ENCODE results near the gene CHCHD4. TPM values are rescaled to one million over a fixed set of nuclear protein-coding genes. Genes with fewer than 3 reads are reported as not detected.

The CHCHD4 gene
- total RNA-seq, 1 donor from 2014 or later = 9.4 TPM

DNA sequence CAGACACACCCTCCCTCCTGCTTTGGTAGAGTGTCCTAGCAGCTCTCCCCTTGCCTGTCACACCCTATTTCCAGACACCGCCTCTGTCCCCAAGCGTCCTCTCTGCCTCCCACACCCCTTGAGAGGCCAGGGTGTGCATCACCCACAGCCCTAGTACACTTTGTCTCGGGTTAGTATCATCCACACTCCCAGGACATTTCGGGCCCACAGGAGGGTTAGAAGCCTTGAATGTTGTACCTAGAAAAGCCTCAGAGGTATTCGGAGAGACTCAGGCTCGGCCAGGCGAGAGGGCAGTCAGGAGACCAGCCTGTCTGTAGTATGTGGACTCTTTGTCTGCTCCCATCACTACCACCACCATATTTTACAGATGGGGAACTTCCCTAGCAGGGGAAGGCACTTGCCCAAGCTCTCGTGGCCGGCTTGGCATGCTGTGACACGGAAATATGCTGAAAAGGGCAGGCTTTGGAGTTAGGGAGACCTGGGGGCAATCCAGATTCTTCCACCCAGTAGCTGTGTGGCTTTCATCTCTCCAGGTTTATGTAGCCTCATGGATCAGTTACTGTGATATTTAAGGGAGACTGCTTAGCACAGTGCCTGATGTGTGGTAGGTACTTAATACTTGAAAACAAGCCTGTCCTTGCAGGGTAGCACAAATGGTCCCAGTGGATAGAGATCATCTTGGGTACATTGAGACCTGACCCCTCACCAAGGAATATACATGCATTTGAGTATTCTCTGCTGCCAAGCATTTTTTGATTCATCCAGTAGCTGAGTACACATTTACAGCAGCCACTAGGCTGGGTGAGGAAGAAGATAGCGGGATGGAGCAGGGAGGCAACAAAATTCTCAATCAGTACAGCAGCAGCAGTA is 1.6 kb upstream of the CHCHD4 start:
- peak overlapping the region; percentile 97 for H3K4me3 Mint-ChIP-seq (ENCODE audit: unreplicated experiment)
- H3K4me1 Mint-ChIP-seq (ENCODE audit: low read depth, unreplicated experiment) = peaks cover 7% of the 10 kb centered on the region
- DNase-seq = no peak
- TF ChIP-seq, protein P1, sequence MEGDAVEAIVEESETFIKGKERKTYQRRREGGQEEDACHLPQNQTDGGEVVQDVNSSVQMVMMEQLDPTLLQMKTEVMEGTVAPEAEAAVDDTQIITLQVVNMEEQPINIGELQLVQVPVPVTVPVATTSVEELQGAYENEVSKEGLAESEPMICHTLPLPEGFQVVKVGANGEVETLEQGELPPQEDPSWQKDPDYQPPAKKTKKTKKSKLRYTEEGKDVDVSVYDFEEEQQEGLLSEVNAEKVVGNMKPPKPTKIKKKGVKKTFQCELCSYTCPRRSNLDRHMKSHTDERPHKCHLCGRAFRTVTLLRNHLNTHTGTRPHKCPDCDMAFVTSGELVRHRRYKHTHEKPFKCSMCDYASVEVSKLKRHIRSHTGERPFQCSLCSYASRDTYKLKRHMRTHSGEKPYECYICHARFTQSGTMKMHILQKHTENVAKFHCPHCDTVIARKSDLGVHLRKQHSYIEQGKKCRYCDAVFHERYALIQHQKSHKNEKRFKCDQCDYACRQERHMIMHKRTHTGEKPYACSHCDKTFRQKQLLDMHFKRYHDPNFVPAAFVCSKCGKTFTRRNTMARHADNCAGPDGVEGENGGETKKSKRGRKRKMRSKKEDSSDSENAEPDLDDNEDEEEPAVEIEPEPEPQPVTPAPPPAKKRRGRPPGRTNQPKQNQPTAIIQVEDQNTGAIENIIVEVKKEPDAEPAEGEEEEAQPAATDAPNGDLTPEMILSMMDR (IDR thresholded peaks at IDR 0.05; ENCODE audit: partially characterized antibody, unreplicated experiment) = no peak
- peak overlapping the region; percentile 96 for H3K27ac Mint-ChIP-seq (ENCODE audit: unreplicated experiment)
- H3K36me3 Mint-ChIP-seq (ENCODE audit: unreplicated experiment) = peaks cover 15% of the 10 kb centered on the region
- H3K9me3 Mint-ChIP-seq (ENCODE audit: unreplicated experiment) = peaks cover 8% of the 10 kb centered on the region
- peaks cover 4% of the 10 kb centered on the region for H3K27me3 Mint-ChIP-seq (ENCODE audit: unreplicated experiment)

DNA sequence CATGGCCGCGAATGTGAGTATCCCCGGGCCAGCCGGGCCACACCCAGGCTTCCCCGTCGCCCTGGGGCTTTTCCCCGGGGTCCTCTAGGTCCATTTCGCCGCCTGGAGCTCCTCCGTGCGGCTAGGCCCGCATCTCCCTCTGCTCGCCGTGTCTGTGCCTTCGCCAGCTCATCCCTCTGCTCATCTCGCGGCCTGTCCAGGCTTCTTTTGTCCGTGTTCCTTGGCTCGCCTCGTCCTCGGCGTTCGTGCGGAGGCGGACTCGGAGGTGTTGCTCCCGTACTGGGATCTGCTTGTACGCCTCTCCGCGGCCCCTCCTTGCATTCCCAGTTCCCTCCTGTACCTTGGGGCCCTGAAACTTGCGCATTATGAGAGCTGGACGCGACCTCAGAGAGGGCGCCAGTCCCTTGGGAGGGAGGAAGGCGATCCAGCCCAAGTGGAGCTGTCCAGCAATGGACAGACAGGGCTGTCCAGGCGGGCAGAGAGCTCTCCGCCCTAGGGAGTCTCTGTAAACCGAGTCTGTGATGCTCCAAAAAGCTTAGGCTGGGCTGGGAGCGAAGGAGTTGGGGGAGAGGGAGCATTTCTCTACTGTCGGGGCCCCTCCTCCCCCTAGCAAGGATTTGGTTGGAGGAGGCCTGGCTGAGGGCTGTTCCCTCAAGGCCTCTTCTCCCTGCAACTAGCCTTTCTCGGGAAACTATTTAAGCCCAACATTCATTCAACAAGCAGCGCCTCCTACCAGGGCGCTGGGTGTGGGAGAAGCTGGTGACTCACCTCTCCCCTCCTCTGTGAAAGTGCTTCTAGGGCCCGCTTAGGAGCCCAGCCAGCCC is 735 bp upstream of the CHCHD4 start:
- peak overlapping the region; percentile 96 for H3K27ac Mint-ChIP-seq (ENCODE audit: unreplicated experiment)
- H3K4me3 Mint-ChIP-seq (ENCODE audit: unreplicated experiment) = peak overlapping the region; percentile 97
- TF ChIP-seq, protein P1 (IDR thresholded peaks at IDR 0.05; ENCODE audit: partially characterized antibody, unreplicated experiment) = no peak
- peaks cover 16% of the 10 kb centered on the region for H3K36me3 Mint-ChIP-seq (ENCODE audit: unreplicated experiment)
- H3K4me1 Mint-ChIP-seq (ENCODE audit: low read depth, unreplicated experiment) = peaks cover 7% of the 10 kb centered on the region
- H3K27me3 Mint-ChIP-seq (ENCODE audit: unreplicated experiment) = peaks cover 3% of the 10 kb centered on the region
- peaks cover 8% of the 10 kb centered on the region for H3K9me3 Mint-ChIP-seq (ENCODE audit: unreplicated experiment)
- DNase-seq = peak; percentile 36

DNA sequence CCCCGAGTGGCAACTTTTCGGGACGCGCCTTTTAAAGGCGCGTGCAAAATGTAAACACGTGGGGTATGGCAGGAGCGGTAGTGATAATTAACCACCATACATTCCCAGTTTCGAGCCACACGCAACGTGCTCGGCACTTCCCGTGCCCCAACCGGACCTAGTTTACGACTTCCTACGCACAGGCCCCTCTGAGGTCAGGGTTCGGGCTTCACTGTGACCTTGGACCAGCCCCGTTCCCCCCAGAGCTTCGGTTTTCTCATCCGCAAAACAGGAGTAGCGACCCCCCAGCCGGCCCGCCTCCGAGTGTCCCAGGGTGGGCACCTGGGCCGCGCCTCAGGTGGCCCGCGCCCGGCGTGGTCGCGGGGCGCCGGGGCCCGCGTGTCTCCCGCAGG is 451 bp downstream of the CHCHD4 start:
- TF ChIP-seq, protein P1 (IDR thresholded peaks at IDR 0.05; ENCODE audit: partially characterized antibody, unreplicated experiment) = no peak
- Mint-ChIP-seq H3K9me3 (ENCODE audit: unreplicated experiment) (peaks cover 8% of the 10 kb centered on the region), H3K4me3 (ENCODE audit: unreplicated experiment) (peak overlapping the region; percentile 90), H3K36me3 (ENCODE audit: unreplicated experiment) (peaks cover 16% of the 10 kb centered on the region), H3K4me1 (ENCODE audit: low read depth, unreplicated experiment) (peaks cover 7% of the 10 kb centered on the region), H3K27ac (ENCODE audit: unreplicated experiment) (peak overlapping the region; percentile 17), H3K27me3 (ENCODE audit: unreplicated experiment) (peaks cover 3% of the 10 kb centered on the region)
- DNase-seq = peak; percentile 49

DNA sequence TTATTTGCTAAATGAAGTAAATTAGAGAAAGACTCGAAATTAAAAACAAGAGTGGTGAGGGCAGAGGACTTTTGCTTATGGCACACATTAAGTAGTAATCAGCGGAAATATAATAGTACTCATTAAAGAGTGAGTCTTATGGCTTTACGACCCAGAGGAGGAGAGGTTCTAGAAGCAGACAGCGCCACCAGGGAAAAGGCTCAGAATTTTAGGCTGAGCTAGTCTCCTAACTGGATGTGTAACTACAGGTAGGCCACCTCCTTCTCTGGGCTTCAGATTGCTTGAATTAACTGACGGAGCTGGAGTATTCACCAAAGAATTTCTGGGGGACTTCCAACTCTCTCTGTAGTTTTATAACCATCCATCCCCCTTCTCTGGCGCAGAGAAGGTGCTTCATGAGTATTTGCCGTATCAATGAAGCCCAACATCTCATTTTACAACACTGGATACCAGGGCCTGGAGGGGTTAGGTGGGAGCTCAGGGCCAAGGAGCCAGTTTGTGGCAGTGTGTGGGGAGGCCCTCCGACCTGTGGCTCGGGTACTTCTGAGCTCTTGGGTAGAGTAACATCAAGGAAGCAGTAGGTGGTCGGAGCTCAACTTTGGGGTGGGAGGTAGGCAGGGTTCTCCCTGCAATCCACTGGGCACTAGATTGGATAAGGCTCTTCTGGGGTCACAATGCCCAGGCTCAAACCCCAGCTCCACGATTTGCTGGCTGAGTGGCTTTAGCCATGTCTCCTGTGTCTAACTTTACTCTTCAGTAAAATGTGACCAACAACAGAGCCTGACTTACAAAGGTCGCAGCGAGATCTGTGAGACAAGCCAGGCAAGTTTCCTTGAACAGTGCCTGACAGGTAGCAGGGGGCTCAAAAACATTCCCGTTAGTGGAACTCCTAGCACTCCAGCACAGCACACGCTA is 1.1 kb downstream of the CHCHD4 start:
- H3K27me3 Mint-ChIP-seq (ENCODE audit: unreplicated experiment) = peaks cover 3% of the 10 kb centered on the region
- H3K4me1 Mint-ChIP-seq (ENCODE audit: low read depth, unreplicated experiment) = peaks cover 7% of the 10 kb centered on the region
- H3K4me3 Mint-ChIP-seq (ENCODE audit: unreplicated experiment) = peak overlapping the region; percentile 90
- peaks cover 13% of the 10 kb centered on the region for H3K36me3 Mint-ChIP-seq (ENCODE audit: unreplicated experiment)
- H3K27ac Mint-ChIP-seq (ENCODE audit: unreplicated experiment) = peak overlapping the region; percentile 17
- TF ChIP-seq, protein P1 (IDR thresholded peaks at IDR 0.05; ENCODE audit: partially characterized antibody, unreplicated experiment) = no peak
- peaks cover 8% of the 10 kb centered on the region for H3K9me3 Mint-ChIP-seq (ENCODE audit: unreplicated experiment)
- no peak for DNase-seq

Data from glutamatergic neuron (in vitro differentiated cells).